HG02798 (cell line): ENCODE results near the gene KAZALD1.

Experiments
- ATAC-seq: cut with Tn5 transposase; IDR thresholded peaks from one replicate; pipeline ENCODE4 v1.9.1; 2021; ENCODE audit warnings: mild to moderate bottlenecking; ENCODE audit not compliant: unreplicated experiment, poor library complexity

The KAZALD1 gene, protein sequence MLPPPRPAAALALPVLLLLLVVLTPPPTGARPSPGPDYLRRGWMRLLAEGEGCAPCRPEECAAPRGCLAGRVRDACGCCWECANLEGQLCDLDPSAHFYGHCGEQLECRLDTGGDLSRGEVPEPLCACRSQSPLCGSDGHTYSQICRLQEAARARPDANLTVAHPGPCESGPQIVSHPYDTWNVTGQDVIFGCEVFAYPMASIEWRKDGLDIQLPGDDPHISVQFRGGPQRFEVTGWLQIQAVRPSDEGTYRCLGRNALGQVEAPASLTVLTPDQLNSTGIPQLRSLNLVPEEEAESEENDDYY

DNA sequence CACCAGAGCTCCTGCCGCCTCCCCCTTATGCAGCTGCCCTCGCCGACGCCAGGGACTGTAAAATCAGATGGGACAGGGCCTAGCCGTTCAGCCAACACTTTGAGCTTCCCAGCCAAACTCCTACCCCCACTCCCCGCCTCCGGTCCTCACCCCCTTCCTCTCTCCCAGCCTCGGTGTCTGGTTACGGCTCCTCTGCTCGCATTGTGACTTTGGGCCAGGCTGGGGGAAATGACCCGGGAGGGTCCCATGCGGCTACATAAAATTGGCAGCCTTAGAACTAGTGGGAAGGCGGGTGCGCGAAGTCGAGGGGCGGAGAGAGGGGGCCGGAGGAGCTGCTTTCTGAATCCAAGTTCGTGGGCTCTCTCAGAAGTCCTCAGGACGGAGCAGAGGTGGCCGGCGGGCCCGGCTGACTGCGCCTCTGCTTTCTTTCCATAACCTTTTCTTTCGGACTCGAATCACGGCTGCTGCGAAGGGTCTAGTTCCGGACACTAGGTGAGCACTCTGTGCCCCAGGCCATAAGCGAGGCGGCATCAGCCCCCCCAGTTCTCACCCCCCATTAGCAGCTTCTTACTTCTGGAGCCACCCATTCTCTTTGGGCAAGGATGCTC is at the start of gene KAZALD1:
TSS of gene KAZALD1 (plus strand) at position 366 of the 608 bp plus-strand sequence. CDS start 604 bp downstream, outside the sequence.
- no peak for ATAC-seq

DNA sequence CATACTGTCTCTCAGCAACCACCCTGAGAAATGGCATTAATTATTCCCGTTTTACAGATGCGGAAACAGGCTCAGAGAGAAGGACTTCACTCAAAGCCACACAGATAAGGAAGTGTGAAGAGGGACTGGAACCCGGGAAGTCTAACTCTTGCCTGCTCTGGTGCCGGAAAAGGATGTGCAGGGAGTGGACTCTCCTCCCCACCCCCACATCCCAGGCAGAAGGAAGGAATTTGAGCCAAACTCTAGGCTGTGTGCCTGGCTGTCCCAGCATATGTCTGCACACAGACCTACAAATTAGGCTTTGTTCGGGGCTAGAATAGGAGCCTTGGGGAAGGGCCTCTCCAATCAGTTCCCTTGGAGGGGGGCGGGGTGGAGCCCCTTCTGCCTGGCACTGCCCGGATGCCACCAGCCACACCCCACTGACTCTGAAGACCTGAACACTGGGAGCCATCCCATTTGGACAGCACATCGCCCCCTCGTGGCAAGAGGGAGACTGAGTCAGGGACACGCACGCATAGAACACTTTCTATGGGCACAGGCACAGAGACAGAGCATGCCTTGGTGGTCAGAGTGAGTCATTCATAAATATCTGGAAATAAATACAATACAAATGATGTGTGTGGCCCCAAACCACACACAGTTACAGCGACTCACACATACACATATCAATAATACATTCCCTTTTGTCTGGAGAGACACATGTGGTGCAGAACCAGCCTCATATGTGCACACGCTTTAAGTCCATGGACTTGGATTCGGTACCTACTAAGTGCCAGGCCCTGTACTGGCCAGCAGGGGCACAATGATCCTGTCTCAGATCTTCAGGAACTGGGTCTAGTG is 49.0 kb upstream of the KAZALD1 start:
- ATAC-seq, result peak; percentile 71

DNA sequence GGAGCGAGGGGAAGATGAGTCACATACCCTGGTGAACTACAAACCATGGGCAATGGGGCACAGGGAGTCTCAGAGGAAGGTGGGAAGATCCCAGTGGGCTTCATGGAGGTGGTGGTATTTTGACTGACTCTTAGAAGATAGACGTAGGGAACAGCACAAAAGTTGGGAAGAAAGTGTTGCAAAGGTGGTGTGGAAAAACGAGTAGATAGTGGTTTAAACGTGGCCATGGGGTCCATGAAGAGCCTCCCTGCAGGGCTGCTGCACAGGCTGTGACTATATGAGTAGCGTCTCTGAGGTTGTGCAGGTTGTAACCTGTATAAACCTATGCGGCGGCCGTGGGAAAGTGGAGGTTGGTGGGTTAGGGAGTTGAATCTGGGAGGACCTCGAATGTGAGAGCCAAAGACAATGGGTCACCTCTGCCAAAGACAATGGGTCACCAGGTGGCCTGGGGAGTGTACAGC is 48.4 kb upstream of the KAZALD1 start:
- ATAC-seq, result no peak

- ATAC-seq, result no peak
Measured at GRCh38 chr10:101014230-101014884, 47.4 kb upstream of the KAZALD1 start.

GRCh38 chr10:101014966-101015581 is 46.7 kb upstream of the KAZALD1 start:
- no peak for ATAC-seq

GRCh38 chr10:101015582-101015973 is 46.2 kb upstream of the KAZALD1 start:
- ATAC-seq, result no peak

- no peak for ATAC-seq
Measured at GRCh38 chr10:101016814-101017213, 45.0 kb upstream of the KAZALD1 start.

GRCh38 chr10:101018118-101018599 is 43.6 kb upstream of the KAZALD1 start:
- ATAC-seq, result no peak

GRCh38 chr10:101018600-101019439 is 43.0 kb upstream of the KAZALD1 start:
- no peak for ATAC-seq

DNA sequence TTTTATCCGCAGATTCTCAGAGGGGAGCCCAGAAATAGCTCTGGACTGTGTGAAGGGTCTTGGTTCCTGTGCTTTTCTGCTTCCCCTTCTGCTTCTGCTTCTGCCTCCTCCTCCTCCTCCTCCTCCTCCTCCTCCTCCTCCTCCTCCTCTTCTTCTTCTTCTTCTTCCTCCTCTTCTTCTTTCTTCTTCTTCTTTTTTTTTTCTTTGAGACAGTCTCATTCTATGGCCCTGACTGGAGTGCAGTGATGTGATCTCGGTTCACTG is 42.4 kb upstream of the KAZALD1 start:
- no peak for ATAC-seq

GRCh38 chr10:101020427-101021075 is 41.2 kb upstream of the KAZALD1 start:
- ATAC-seq, result no peak

GRCh38 chr10:101021239-101021638 is 40.5 kb upstream of the KAZALD1 start:
- ATAC-seq, result no peak

DNA sequence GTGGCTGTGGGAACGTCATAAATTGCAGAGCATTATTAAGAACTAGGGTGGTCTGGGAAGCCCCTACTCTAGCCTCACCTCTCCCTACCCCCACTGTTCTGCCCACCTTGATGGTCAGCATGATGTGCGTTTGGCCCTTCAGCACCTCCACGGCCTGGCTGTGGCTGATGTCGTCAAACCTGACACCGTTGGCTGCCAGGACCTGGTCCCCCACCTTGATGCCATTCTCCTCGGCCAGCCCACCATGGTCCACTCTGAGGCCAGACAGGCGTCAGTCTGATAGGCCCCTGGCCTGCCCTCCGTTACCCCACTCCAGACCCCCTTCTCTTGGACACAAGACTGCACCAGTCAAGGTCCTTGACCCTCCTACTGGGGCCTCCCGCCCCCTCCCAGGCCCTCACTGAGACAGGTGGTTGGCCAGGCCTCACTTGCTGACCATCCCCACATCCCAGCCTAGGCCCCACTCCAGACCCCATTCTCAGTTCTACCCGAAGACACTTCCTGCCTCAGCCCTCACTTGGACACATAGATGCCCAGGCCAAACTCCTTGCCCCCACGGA is 40.0 kb upstream of the KAZALD1 start:
- ATAC-seq, result no peak

GRCh38 chr10:101022967-101023705 is 38.7 kb upstream of the KAZALD1 start:
- no peak for ATAC-seq

DNA sequence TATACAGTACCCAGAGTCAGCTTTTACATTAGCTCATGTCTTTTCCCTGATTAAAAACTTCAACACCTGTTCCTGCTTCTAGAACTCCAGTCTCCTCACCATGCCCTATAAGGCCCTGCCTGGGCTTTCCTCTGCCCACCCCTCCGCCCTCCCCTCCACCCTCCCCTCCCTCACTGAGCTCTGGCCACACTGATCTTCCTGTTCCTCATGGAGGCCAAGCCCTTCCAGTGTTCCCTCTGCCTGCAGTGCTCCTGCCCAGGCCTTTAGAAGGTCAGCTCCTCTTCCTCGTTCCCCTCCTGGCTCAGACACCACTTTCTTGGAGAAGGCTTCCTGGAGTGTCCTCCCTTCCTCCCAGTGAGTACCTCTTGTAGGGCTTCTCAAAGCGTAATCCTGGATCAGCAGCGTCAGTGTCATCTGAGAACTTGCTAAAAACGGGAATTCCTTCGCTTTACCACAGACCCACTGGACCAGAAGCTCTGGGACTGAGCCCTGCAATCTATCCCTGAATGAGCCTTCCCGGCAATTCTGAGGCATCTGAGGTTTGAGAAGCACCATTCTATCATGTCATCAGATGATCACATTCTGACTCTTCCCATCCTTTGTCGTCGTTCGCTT is 34.6 kb upstream of the KAZALD1 start:
- no peak for ATAC-seq

GRCh38 chr10:101028446-101029337 is 33.1 kb upstream of the KAZALD1 start:
- no peak for ATAC-seq
